ENCODE data around the gene CFTR.

CFTR gene

GRCh38 chr7:117654780-117655179 is 175.0 kb downstream of the CFTR start:
- Histone ChIP-seq H3K9ac (ENCODE audit: low read length) (no peak overlapping the region), H3K27me3 (ENCODE audit: control insufficient read depth, insufficient read depth, low read length) (no peaks in the 10 kb centered on the region), H3K4me1 (ENCODE audit: control insufficient read depth, low read depth, low read length) (peaks cover 13% of the 10 kb centered on the region), H3K36me3 (ENCODE audit: control insufficient read depth, low read depth, low read length) (no peaks in the 10 kb centered on the region), H3K9me3 (ENCODE audit: control insufficient read depth, low read depth, low read length) (no peaks in the 10 kb centered on the region), H3K4me3 (ENCODE audit: low read length) (no peak overlapping the region), H3K27ac (ENCODE audit: low read length) (no peak overlapping the region)

- H3K9me3 ChIP-seq (ENCODE audit: control insufficient read depth, low read depth, low read length) = no peaks in the 10 kb centered on the region
- peaks cover 13% of the 10 kb centered on the region for H3K4me1 ChIP-seq (ENCODE audit: control insufficient read depth, low read depth, low read length)
- H3K27me3 ChIP-seq (ENCODE audit: control insufficient read depth, insufficient read depth, low read length) = no peaks in the 10 kb centered on the region
- no peak overlapping the region for H3K4me3 ChIP-seq (ENCODE audit: low read length)
- no peaks in the 10 kb centered on the region for H3K36me3 ChIP-seq (ENCODE audit: control insufficient read depth, low read depth, low read length)
- no peak overlapping the region for H3K27ac ChIP-seq (ENCODE audit: low read length)
- H3K9ac ChIP-seq (ENCODE audit: low read length) = no peak overlapping the region
Observed at GRCh38 chr7:117656806-117657205, 177.0 kb downstream of the CFTR start.

- Histone ChIP-seq H3K36me3 (ENCODE audit: control insufficient read depth, low read depth, low read length) (no peaks in the 10 kb centered on the region), H3K27ac (ENCODE audit: low read length) (no peak overlapping the region), H3K27me3 (ENCODE audit: control insufficient read depth, insufficient read depth, low read length) (no peaks in the 10 kb centered on the region), H3K4me3 (ENCODE audit: low read length) (no peak overlapping the region), H3K9ac (ENCODE audit: low read length) (no peak overlapping the region), H3K9me3 (ENCODE audit: control insufficient read depth, low read depth, low read length) (no peaks in the 10 kb centered on the region), H3K4me1 (ENCODE audit: control insufficient read depth, low read depth, low read length) (no peaks in the 10 kb centered on the region)
Observed at GRCh38 chr7:117659531-117660011, 179.7 kb downstream of the CFTR start.

GRCh38 chr7:117661328-117661727 is 181.5 kb downstream of the CFTR start:
- no peak overlapping the region for H3K4me3 ChIP-seq (ENCODE audit: low read length)
- no peak overlapping the region for H3K9ac ChIP-seq (ENCODE audit: low read length)
- H3K36me3 ChIP-seq (ENCODE audit: control insufficient read depth, low read depth, low read length) = no peaks in the 10 kb centered on the region
- H3K27me3 ChIP-seq (ENCODE audit: control insufficient read depth, insufficient read depth, low read length) = no peaks in the 10 kb centered on the region
- no peaks in the 10 kb centered on the region for H3K9me3 ChIP-seq (ENCODE audit: control insufficient read depth, low read depth, low read length)
- no peak overlapping the region for H3K27ac ChIP-seq (ENCODE audit: low read length)
- no peaks in the 10 kb centered on the region for H3K4me1 ChIP-seq (ENCODE audit: control insufficient read depth, low read depth, low read length)

- Histone ChIP-seq H3K9ac (ENCODE audit: low read length) (no peak overlapping the region), H3K9me3 (ENCODE audit: control insufficient read depth, low read depth, low read length) (no peaks in the 10 kb centered on the region), H3K36me3 (ENCODE audit: control insufficient read depth, low read depth, low read length) (no peaks in the 10 kb centered on the region), H3K27ac (ENCODE audit: low read length) (no peak overlapping the region), H3K4me1 (ENCODE audit: control insufficient read depth, low read depth, low read length) (no peaks in the 10 kb centered on the region), H3K4me3 (ENCODE audit: low read length) (no peak overlapping the region), H3K27me3 (ENCODE audit: control insufficient read depth, insufficient read depth, low read length) (no peaks in the 10 kb centered on the region)
Observed at GRCh38 chr7:117664047-117664446, 184.2 kb downstream of the CFTR start.

- H3K9me3 ChIP-seq (ENCODE audit: control insufficient read depth, low read depth, low read length) = no peaks in the 10 kb centered on the region
- H3K36me3 ChIP-seq (ENCODE audit: control insufficient read depth, low read depth, low read length) = no peaks in the 10 kb centered on the region
- no peak overlapping the region for H3K27ac ChIP-seq (ENCODE audit: low read length)
- no peak overlapping the region for H3K9ac ChIP-seq (ENCODE audit: low read length)
- H3K4me3 ChIP-seq (ENCODE audit: low read length) = no peak overlapping the region
- no peaks in the 10 kb centered on the region for H3K4me1 ChIP-seq (ENCODE audit: control insufficient read depth, low read depth, low read length)
- H3K27me3 ChIP-seq (ENCODE audit: control insufficient read depth, insufficient read depth, low read length) = no peaks in the 10 kb centered on the region
Observed at GRCh38 chr7:117665368-117665767, 185.5 kb downstream of the CFTR start.

- Histone ChIP-seq H3K27ac (ENCODE audit: low read length) (no peak overlapping the region), H3K27me3 (ENCODE audit: control insufficient read depth, insufficient read depth, low read length) (no peaks in the 10 kb centered on the region), H3K4me3 (ENCODE audit: low read length) (no peak overlapping the region), H3K9ac (ENCODE audit: low read length) (no peak overlapping the region), H3K36me3 (ENCODE audit: control insufficient read depth, low read depth, low read length) (no peaks in the 10 kb centered on the region), H3K4me1 (ENCODE audit: control insufficient read depth, low read depth, low read length) (peaks cover 3% of the 10 kb centered on the region), H3K9me3 (ENCODE audit: control insufficient read depth, low read depth, low read length) (no peaks in the 10 kb centered on the region)
Observed at GRCh38 chr7:117666031-117666430, 186.2 kb downstream of the CFTR start.

- Histone ChIP-seq H3K4me1 (ENCODE audit: control insufficient read depth, low read depth, low read length) (peaks cover 9% of the 10 kb centered on the region), H3K27me3 (ENCODE audit: control insufficient read depth, insufficient read depth, low read length) (no peaks in the 10 kb centered on the region), H3K4me3 (ENCODE audit: low read length) (no peak overlapping the region), H3K9me3 (ENCODE audit: control insufficient read depth, low read depth, low read length) (no peaks in the 10 kb centered on the region), H3K36me3 (ENCODE audit: control insufficient read depth, low read depth, low read length) (no peaks in the 10 kb centered on the region), H3K27ac (ENCODE audit: low read length) (no peak overlapping the region), H3K9ac (ENCODE audit: low read length) (no peak overlapping the region)
Observed at GRCh38 chr7:117666689-117667088, 186.9 kb downstream of the CFTR start.

- H3K9me3 ChIP-seq (ENCODE audit: control insufficient read depth, low read depth, low read length) = no peaks in the 10 kb centered on the region
- no peaks in the 10 kb centered on the region for H3K36me3 ChIP-seq (ENCODE audit: control insufficient read depth, low read depth, low read length)
- H3K27me3 ChIP-seq (ENCODE audit: control insufficient read depth, insufficient read depth, low read length) = no peaks in the 10 kb centered on the region
- no peak overlapping the region for H3K4me3 ChIP-seq (ENCODE audit: low read length)
- peaks cover 15% of the 10 kb centered on the region for H3K4me1 ChIP-seq (ENCODE audit: control insufficient read depth, low read depth, low read length)
- no peak overlapping the region for H3K27ac ChIP-seq (ENCODE audit: low read length)
- H3K9ac ChIP-seq (ENCODE audit: low read length) = no peak overlapping the region
Observed at GRCh38 chr7:117667456-117667855, 187.6 kb downstream of the CFTR start.

GRCh38 chr7:117669818-117670217 is 190.0 kb downstream of the CFTR start:
- no peaks in the 10 kb centered on the region for H3K27me3 ChIP-seq (ENCODE audit: control insufficient read depth, insufficient read depth, low read length)
- peaks cover 36% of the 10 kb centered on the region for H3K4me1 ChIP-seq (ENCODE audit: control insufficient read depth, low read depth, low read length)
- H3K27ac ChIP-seq (ENCODE audit: low read length) = no peak overlapping the region
- no peaks in the 10 kb centered on the region for H3K36me3 ChIP-seq (ENCODE audit: control insufficient read depth, low read depth, low read length)
- no peak overlapping the region for H3K4me3 ChIP-seq (ENCODE audit: low read length)
- no peak overlapping the region for H3K9ac ChIP-seq (ENCODE audit: low read length)
- no peaks in the 10 kb centered on the region for H3K9me3 ChIP-seq (ENCODE audit: control insufficient read depth, low read depth, low read length)

- H3K9ac ChIP-seq (ENCODE audit: low read length) = no peak overlapping the region
- no peaks in the 10 kb centered on the region for H3K36me3 ChIP-seq (ENCODE audit: control insufficient read depth, low read depth, low read length)
- no peak overlapping the region for H3K27ac ChIP-seq (ENCODE audit: low read length)
- H3K9me3 ChIP-seq (ENCODE audit: control insufficient read depth, low read depth, low read length) = no peaks in the 10 kb centered on the region
- H3K27me3 ChIP-seq (ENCODE audit: control insufficient read depth, insufficient read depth, low read length) = no peaks in the 10 kb centered on the region
- peaks cover 59% of the 10 kb centered on the region for H3K4me1 ChIP-seq (ENCODE audit: control insufficient read depth, low read depth, low read length)
- no peak overlapping the region for H3K4me3 ChIP-seq (ENCODE audit: low read length)
Observed at GRCh38 chr7:117672453-117672852, 192.6 kb downstream of the CFTR start.

GRCh38 chr7:117673367-117673766 is 193.5 kb downstream of the CFTR start:
- Histone ChIP-seq H3K9ac (ENCODE audit: low read length) (no peak overlapping the region), H3K27ac (ENCODE audit: low read length) (peak overlapping the region; percentile 18), H3K27me3 (ENCODE audit: control insufficient read depth, insufficient read depth, low read length) (no peaks in the 10 kb centered on the region), H3K4me1 (ENCODE audit: control insufficient read depth, low read depth, low read length) (peaks cover 59% of the 10 kb centered on the region), H3K36me3 (ENCODE audit: control insufficient read depth, low read depth, low read length) (no peaks in the 10 kb centered on the region), H3K9me3 (ENCODE audit: control insufficient read depth, low read depth, low read length) (no peaks in the 10 kb centered on the region), H3K4me3 (ENCODE audit: low read length) (peak overlapping the region; percentile 17)

Measured in iPS-18a (cell line).